ENCODE data around the gene TMOD1.

DNA sequence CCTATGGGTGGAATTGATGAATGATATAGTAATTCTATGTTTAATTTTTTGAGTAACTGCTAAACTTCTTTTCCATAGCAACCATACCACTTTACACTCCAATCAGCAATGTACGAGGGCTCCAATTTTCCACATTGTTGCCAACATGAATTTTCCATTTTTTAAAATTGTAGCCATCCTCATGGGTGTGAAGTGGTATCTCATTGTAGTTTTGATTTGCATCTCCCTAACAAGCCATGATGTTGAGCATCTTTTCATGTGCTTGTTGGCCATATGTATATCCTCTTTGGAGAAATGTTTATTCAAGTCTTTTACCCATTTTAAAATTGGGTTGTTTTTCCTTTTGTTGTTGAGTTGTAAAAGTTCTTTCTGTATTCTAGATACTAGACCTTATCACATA is 48.9 kb downstream of the TMOD1 start:
- TF ChIP-seq ZNF143 (CRISPR knock-in tag; IDR thresholded peaks at IDR 0.05) (no peak), EP300 (IDR thresholded peaks at IDR 0.05; ENCODE audit: low read length) (no peak), RCOR1 (IDR thresholded peaks at IDR 0.05; ENCODE audit: borderline replicate concordance in 1 of 2, low read depth in 2 of 2, low read length in 2 of 2) (no peak), EZH2 (IDR thresholded peaks at IDR 0.05; ENCODE audit: borderline replicate concordance, low read depth, low read length) (no peak), ZNF282 (CRISPR knock-in tag; IDR thresholded peaks at IDR 0.05) (no peak), ZNF24 (IDR thresholded peaks at IDR 0.05) (no peak)

Measured in K562 (cell line).